ENCODE data around the gene PIP5K1B.

- TF ChIP-seq CTCF (conservative IDR thresholded peaks at IDR 0.05; ENCODE audit: low read depth in 2 of 2) (no peak), EZH2 (IDR thresholded peaks at IDR 0.05; ENCODE audit: low read depth, unreplicated experiment) (no peak), CREB1 (CRISPR knock-in tag; IDR thresholded peaks at IDR 0.05; ENCODE audit: low read depth) (no peak), NANOG (IDR thresholded peaks at IDR 0.05; ENCODE audit: borderline replicate concordance) (no peak), JUNB (IDR thresholded peaks at IDR 0.05; ENCODE audit: unreplicated experiment) (no peak), EZH2phosphoT487 (IDR thresholded peaks at IDR 0.05; ENCODE audit: unreplicated experiment) (no peak), POLR2AphosphoS5 (IDR thresholded peaks at IDR 0.05; ENCODE audit: low read depth) (no peak), ZNF331 (CRISPR knock-in tag; IDR thresholded peaks at IDR 0.05; ENCODE audit: low read depth) (no peak), STAT1 (IDR thresholded peaks at IDR 0.05; ENCODE audit: unreplicated experiment) (no peak), REST (IDR thresholded peaks at IDR 0.05; ENCODE audit: unreplicated experiment) (no peak), ETS1 (IDR thresholded peaks at IDR 0.05) (no peak), ZNF462 (CRISPR knock-in tag; IDR thresholded peaks at IDR 0.05) (no peak)
These were observed 236.9 kb downstream of the PIP5K1B start for GRCh38 chr9:68941780-68942459.

Measured in GM23338 (cell line).